ENCODE measurements around the gene PLCXD1.
"Not testable (repeated sequence)": the region's sequence is repeated elsewhere in the genome, so short reads cannot be mapped to it uniquely, and the experiment has no call there.

Gene PLCXD1

DNA sequence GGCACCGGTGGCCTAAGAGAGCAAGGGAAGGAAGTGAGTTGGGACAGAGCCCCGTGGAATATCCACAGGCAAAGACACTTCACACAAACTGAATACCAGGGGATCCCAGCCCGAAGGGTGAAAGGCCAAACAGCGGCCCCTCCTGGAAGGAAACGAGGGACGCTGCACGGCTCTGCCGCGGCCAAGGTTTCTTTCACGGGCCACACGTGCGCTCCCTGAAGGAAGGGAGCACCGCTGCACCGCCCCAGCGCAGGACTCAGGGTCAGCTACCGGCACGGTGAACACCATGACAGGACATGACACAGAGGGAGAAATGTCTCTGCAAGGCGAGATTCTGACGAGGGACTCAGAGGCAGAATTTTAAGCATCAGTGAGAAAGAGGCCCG lies 69.0 kb downstream of the PLCXD1 start:
- DNase-seq (ENCODE audit: low read depth): no peak
- no peak overlapping the region for H3K4me3 ChIP-seq (ENCODE audit: low read depth, low read length)
- TF ChIP-seq, protein P1, sequence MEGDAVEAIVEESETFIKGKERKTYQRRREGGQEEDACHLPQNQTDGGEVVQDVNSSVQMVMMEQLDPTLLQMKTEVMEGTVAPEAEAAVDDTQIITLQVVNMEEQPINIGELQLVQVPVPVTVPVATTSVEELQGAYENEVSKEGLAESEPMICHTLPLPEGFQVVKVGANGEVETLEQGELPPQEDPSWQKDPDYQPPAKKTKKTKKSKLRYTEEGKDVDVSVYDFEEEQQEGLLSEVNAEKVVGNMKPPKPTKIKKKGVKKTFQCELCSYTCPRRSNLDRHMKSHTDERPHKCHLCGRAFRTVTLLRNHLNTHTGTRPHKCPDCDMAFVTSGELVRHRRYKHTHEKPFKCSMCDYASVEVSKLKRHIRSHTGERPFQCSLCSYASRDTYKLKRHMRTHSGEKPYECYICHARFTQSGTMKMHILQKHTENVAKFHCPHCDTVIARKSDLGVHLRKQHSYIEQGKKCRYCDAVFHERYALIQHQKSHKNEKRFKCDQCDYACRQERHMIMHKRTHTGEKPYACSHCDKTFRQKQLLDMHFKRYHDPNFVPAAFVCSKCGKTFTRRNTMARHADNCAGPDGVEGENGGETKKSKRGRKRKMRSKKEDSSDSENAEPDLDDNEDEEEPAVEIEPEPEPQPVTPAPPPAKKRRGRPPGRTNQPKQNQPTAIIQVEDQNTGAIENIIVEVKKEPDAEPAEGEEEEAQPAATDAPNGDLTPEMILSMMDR (IDR thresholded peaks at IDR 0.05; ENCODE audit: insufficient read depth, low read depth, low read length, missing control alignments): no peak

DNA sequence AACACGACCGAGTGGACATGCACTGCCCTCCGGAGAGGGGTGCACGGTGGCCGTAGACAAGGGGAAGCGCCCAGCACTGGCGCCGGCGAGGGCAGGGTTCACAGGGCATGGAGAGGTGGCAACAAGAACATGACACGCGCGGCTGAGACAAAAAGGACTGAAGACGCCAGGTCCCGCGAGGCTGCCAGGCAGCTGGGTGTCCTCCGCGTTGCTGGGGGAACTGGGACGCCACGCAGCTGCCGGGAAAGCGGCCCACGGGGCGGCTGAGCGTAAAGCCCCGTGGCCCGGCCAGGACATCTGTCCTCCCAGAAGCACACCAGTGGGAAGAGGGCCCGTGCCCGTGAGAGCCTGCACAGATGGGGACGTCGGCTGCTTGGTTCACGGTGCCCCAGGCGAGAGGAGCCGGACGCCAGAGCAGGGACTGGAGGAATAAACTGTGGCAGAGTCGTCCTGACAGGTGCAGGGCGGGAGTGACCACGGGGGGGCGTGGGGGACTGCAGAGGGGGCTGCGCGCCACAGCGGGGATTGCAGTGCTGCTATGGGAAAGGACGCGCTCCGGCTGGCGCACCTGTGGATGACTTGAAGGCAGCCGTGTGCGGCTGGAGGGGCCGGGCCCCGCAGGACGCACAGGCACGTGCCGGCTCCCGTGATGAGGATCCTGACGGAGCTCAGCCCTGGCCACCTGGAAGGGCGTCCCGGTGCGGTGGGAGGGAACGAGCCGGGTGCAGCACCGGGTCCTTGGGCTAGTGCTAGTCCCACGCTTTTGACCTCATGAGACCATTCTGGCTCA lies 69.5 kb downstream of the PLCXD1 start:
- no peak overlapping the region for H3K4me3 ChIP-seq (ENCODE audit: low read depth, low read length)
- TF ChIP-seq, protein P1 (IDR thresholded peaks at IDR 0.05; ENCODE audit: insufficient read depth, low read depth, low read length, missing control alignments): no peak
- DNase-seq (ENCODE audit: low read depth): no peak

DNA sequence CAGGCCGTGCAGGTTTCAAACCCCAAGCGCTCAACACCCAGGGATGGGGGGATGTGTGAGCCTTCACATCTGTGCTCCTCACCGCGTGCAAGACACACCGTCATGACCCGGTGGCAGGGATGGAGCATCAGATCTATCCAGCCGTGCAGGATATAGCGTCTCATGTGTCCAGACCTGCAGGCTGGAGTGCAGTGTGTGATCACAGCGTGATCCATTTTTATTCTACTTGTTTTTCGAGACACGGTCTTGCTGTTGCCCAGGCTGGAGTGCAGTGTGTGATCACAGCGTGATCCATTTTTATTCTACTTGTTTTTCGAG lies 70.1 kb downstream of the PLCXD1 start:
- not testable (repeated sequence) for DNase-seq (ENCODE audit: low read depth); H3K4me3 ChIP-seq (ENCODE audit: low read depth, low read length)

DNA sequence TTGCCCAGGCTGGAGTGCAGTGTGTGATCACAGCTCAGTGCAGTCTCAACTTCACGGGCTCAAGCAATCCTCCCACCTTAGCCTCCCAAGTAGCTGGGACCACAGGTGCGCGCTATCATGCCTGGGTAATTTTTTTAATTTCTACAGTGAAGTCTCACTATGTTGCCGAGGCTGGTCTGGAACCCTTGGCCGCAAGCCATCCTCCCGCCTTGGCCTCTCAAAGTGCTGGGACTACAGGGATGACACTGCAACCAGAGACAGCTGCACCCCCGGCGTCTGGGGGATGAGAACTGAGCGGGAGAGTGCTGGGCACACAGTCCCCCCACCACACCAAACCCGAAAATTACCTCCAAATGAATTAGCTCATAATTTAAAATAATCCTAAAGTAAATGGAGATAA lies 70.6 kb downstream of the PLCXD1 start:
- H3K4me3 ChIP-seq (ENCODE audit: low read depth, low read length): no peak overlapping the region
- no peak for DNase-seq (ENCODE audit: low read depth)
- TF ChIP-seq, protein P1 (IDR thresholded peaks at IDR 0.05; ENCODE audit: insufficient read depth, low read depth, low read length, missing control alignments): no peak

DNA sequence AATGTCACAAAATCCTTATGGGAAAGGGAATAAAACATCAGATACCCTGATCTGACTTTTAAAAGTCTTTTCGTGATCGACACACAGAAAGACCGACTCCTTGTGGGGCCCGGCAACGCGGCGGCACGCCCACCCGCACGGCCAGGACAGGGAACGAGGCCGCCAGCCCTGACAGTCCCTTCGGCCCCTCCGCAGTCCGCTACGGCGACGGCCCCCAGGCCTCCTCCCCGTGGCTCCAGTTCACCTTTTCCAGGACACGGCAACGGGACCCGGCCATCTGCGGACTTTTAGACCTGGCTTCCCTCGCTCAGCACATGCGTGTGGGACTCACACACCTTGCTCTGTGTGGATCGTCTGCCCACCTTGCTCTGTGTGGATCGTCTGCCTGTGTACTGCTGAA lies 71.0 kb downstream of the PLCXD1 start:
- TF ChIP-seq, protein P1 (IDR thresholded peaks at IDR 0.05; ENCODE audit: insufficient read depth, low read depth, low read length, missing control alignments): no peak
- DNase-seq (ENCODE audit: low read depth): no peak
- H3K4me3 ChIP-seq (ENCODE audit: low read depth, low read length): no peak overlapping the region

DNA sequence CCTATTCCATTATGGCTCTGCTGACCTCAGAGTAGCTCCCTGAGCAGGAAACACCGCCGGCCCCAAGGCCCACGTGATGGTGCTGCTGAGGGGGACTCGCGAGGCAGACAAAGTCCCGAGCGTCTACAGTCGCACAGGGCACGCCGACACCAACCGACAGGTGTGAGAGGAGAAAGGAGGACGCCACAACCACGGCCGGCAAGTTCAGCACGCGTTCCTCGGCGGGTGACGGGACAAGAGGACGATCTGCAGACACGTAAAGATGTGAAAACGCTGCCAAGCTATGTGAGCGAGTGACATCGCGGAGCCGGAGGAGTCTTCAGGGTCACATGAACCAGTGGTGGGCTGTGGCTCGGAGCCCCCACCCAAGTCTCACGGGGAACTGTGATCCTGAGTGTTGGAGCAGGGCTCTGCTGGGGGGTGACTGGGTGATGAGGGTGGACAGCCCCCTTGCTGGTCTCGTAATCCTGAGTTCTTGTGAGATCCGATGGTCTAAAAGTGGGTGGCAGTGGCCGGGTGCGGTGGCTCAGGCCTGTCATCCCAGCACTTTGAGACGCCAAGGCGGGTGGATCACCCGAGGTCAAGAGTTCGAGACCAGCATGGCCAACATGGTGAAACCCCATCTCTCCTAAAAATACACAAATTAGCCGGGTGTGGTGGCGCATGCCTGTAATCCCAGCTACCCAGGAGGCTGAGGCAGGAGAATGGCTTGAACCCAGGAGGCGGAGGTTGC lies 71.6 kb downstream of the PLCXD1 start:
- no peak overlapping the region for H3K4me3 ChIP-seq (ENCODE audit: low read depth, low read length)
- TF ChIP-seq, protein P1 (IDR thresholded peaks at IDR 0.05; ENCODE audit: insufficient read depth, low read depth, low read length, missing control alignments): no peak
- DNase-seq (ENCODE audit: low read depth): no peak
